Measurements from ENCODE around the gene GPR132. TPM values are rescaled to one million over a fixed set of nuclear protein-coding genes. Genes with fewer than 3 reads are reported as not detected.

Gene GPR132
- total RNA-seq, 1 experiment from 2014 or later, result 0.08 TPM

DNA sequence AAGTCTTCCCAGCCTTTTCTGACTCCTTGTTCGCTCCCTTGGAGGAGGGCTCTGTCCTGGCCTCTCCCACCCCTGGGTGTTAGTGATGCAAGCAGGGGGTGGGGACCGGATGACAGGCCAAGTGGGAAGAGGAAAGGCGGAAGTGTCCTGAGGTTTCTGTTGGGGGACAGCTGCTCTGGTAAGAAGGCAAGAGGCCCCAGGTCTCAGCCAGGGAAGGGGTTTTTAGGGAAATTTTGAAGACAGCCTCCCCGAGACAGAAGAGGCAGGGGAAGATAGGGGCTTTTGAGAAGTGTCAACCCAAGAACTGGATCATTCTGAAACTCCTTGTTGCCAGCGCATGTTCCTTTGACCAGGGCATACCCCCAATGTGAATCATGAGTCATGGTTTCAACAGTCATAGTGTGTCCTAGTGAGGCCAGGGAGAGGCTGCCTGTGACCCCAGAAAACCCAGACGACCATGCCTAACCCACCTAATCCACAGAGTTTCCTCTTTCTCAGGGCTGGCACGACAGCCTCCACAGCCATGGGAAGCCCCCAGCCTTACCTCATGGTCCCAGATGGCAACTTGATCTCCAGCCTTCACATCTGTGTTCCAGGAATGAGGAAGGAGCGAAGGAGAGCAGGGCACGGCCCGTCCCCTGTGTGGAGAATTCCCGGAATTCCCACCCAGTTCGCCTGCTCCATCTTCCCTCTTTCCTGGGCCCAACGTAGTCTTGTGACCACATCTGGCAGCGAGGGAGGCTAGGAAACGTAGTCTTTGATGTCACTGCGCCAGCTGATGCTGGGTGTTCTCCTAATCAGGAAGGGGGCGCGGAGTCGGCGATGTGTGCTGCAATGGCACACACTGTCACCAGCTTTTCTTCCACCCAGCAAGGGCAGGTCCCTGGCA is 4.9 kb upstream of the GPR132 start:
- no TSS peak for BruUV-seq (replicated peaks)
- no peaks in the 10 kb centered on the region for H3K9me3 ChIP-seq (ENCODE audit: control insufficient read depth, insufficient read depth, low read depth, low read length)
- no peaks in the 10 kb centered on the region for H3K36me3 ChIP-seq (ENCODE audit: control insufficient read depth, insufficient read depth, low read length)
- ChIA-PET POLR2A (no interaction called here), CTCF (interaction anchor here (0.6 kb wide), 1 partner anchor 12 kb away, joined by 7 read pairs; no protein-coding TSS in a partner anchor)
- ATAC-seq (no peak), DNase-seq (ENCODE audit: low read depth, low spot score) (no peak)
- H3K27me3 ChIP-seq (ENCODE audit: control insufficient read depth, insufficient read depth, low read length), result no peaks in the 10 kb centered on the region
- no peaks in the 10 kb centered on the region for H3K4me1 ChIP-seq (ENCODE audit: control insufficient read depth, insufficient read depth, low read length)
- intact Hi-C loops (cut with micrococcal nuclease; ENCODE audit: unreplicated experiment) (no loop called here), in situ Hi-C loops (cut with HindIII; ENCODE audit: low pct_unique_long_range_greater_than_20kb, low sequenced_read_pairs) (no loop called here)
- no peak overlapping the region for H3K4me3 ChIP-seq (ENCODE audit: low read depth in 2 of 2, low read length in 2 of 2)
- no peak for TF ChIP-seq TCF7L2 (IDR thresholded peaks at IDR 0.05; ENCODE audit: low read depth, low read length)
- TF ChIP-seq POLR2AphosphoS5 (IDR thresholded peaks at IDR 0.05; ENCODE audit: low read depth, low read length), result no peak
- TF ChIP-seq SIN3A (IDR thresholded peaks at IDR 0.05; ENCODE audit: borderline replicate concordance, insufficient read depth, low read depth, low read length), result no peak
- TF ChIP-seq, protein P1, sequence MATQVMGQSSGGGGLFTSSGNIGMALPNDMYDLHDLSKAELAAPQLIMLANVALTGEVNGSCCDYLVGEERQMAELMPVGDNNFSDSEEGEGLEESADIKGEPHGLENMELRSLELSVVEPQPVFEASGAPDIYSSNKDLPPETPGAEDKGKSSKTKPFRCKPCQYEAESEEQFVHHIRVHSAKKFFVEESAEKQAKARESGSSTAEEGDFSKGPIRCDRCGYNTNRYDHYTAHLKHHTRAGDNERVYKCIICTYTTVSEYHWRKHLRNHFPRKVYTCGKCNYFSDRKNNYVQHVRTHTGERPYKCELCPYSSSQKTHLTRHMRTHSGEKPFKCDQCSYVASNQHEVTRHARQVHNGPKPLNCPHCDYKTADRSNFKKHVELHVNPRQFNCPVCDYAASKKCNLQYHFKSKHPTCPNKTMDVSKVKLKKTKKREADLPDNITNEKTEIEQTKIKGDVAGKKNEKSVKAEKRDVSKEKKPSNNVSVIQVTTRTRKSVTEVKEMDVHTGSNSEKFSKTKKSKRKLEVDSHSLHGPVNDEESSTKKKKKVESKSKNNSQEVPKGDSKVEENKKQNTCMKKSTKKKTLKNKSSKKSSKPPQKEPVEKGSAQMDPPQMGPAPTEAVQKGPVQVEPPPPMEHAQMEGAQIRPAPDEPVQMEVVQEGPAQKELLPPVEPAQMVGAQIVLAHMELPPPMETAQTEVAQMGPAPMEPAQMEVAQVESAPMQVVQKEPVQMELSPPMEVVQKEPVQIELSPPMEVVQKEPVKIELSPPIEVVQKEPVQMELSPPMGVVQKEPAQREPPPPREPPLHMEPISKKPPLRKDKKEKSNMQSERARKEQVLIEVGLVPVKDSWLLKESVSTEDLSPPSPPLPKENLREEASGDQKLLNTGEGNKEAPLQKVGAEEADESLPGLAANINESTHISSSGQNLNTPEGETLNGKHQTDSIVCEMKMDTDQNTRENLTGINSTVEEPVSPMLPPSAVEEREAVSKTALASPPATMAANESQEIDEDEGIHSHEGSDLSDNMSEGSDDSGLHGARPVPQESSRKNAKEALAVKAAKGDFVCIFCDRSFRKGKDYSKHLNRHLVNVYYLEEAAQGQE (IDR thresholded peaks at IDR 0.05; ENCODE audit: insufficient read depth in 1 of 2, low read depth in 2 of 2, low read length in 1 of 2), result no peak
- no peak overlapping the region for H3K27ac ChIP-seq (ENCODE audit: low read length)

DNA sequence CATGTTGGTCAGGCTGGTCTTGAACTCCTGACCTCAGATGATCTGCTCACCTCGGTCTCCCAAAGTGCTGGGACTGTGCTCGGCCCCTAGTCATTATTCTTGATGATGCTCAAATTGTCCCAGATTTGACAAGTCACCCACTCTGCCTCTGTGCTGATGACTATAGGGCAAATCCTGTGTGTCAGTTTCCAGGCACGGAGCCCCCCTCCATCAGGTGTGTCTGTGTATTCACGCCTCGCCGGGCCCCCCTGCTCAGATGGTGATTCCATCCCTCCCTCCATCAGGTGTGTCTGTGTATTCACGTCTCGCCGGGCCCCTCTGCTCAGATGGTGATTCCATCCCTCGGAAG is 4.3 kb upstream of the GPR132 start:
- Histone ChIP-seq H3K36me3 (ENCODE audit: control insufficient read depth, insufficient read depth, low read length) (no peaks in the 10 kb centered on the region), H3K27me3 (ENCODE audit: control insufficient read depth, insufficient read depth, low read length) (no peaks in the 10 kb centered on the region), H3K27ac (ENCODE audit: low read length) (no peak overlapping the region), H3K9me3 (ENCODE audit: control insufficient read depth, insufficient read depth, low read depth, low read length) (no peaks in the 10 kb centered on the region), H3K4me3 (ENCODE audit: low read depth in 2 of 2, low read length in 2 of 2) (no peak overlapping the region), H3K4me1 (ENCODE audit: control insufficient read depth, insufficient read depth, low read length) (no peaks in the 10 kb centered on the region)
- POLR2A ChIA-PET, result no interaction called here
- CTCF ChIA-PET, result no interaction called here
- in situ Hi-C loops (cut with HindIII; ENCODE audit: low pct_unique_long_range_greater_than_20kb, low sequenced_read_pairs), result no loop called here
- TF ChIP-seq, protein P2, sequence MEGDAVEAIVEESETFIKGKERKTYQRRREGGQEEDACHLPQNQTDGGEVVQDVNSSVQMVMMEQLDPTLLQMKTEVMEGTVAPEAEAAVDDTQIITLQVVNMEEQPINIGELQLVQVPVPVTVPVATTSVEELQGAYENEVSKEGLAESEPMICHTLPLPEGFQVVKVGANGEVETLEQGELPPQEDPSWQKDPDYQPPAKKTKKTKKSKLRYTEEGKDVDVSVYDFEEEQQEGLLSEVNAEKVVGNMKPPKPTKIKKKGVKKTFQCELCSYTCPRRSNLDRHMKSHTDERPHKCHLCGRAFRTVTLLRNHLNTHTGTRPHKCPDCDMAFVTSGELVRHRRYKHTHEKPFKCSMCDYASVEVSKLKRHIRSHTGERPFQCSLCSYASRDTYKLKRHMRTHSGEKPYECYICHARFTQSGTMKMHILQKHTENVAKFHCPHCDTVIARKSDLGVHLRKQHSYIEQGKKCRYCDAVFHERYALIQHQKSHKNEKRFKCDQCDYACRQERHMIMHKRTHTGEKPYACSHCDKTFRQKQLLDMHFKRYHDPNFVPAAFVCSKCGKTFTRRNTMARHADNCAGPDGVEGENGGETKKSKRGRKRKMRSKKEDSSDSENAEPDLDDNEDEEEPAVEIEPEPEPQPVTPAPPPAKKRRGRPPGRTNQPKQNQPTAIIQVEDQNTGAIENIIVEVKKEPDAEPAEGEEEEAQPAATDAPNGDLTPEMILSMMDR (IDR thresholded peaks at IDR 0.05), result no peak
- TF ChIP-seq, protein P1 (IDR thresholded peaks at IDR 0.05; ENCODE audit: insufficient read depth in 1 of 2, low read depth in 2 of 2, low read length in 1 of 2), result no peak
- TF ChIP-seq SIN3A (IDR thresholded peaks at IDR 0.05; ENCODE audit: borderline replicate concordance, insufficient read depth, low read depth, low read length) (no peak), TCF7L2 (IDR thresholded peaks at IDR 0.05; ENCODE audit: low read depth, low read length) (no peak), POLR2AphosphoS5 (IDR thresholded peaks at IDR 0.05; ENCODE audit: low read depth, low read length) (no peak)
- BruUV-seq (replicated peaks), result no TSS peak
- intact Hi-C loops (cut with micrococcal nuclease; ENCODE audit: unreplicated experiment), result no loop called here
- ATAC-seq (no peak), DNase-seq (ENCODE audit: low read depth, low spot score) (no peak)
